GM13977 (cell line): ENCODE measurements around the gene OR52I1.

Experiments
- DNase-seq: peaks from one replicate; pipeline ENCODE4 v3.0.0; 2012; ENCODE audit warnings: low spot score
- in situ Hi-C: fragments of 300-500 bp; cut with MboI; formaldehyde crosslinking; loops from one replicate; pipeline ENCODE4 v1.12.0; 2022; ENCODE audit warnings: low sequenced_read_pairs, low pct_unique_long_range_greater_than_20kb, mixed read lengths, inconsistent platforms; ENCODE audit not compliant: unreplicated experiment
- TF ChIP-seq, protein P1 (sequence below): IDR thresholded peaks from 2 replicates; pipeline ENCODE4 v1.5.1; 2012; ENCODE audit warnings: mild to moderate bottlenecking, control low read depth; ENCODE audit not compliant: insufficient read depth; ENCODE audit errors: extremely low read depth, missing control alignments

OR52I1 gene

DNA sequence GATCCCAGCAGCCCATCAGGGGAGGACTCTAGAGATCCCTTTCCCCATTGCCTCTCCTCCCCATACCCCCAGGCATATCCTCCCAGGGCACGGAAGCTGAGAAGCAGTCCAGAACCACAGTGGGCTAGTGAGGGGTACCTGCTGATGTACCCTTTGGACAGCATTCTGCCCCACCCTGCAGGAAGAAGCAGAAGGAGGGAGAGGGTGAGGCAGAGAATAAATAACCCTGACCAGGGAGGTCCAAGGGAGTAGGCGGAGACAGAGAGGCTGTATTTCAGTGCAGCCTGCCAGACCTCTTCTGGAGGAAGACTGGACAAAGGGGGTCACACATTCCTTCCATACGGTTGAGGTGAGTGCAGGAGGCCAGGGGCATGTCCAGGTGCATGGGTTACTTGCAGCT lies 49.8 kb downstream of the OR52I1 start, which contains the start of gene OR51E1:
OR51E1 (plus strand) TSS at position 301 of the 400 bp plus-strand sequence. CDS start 8,545 bp downstream, outside the sequence.
- no peak for DNase-seq
- in situ Hi-C loops = loop anchor here (25.0 kb wide), 1 partner anchor 344 kb away; the partner anchor contains the start of gene OR51L1
- TF ChIP-seq, protein P1, sequence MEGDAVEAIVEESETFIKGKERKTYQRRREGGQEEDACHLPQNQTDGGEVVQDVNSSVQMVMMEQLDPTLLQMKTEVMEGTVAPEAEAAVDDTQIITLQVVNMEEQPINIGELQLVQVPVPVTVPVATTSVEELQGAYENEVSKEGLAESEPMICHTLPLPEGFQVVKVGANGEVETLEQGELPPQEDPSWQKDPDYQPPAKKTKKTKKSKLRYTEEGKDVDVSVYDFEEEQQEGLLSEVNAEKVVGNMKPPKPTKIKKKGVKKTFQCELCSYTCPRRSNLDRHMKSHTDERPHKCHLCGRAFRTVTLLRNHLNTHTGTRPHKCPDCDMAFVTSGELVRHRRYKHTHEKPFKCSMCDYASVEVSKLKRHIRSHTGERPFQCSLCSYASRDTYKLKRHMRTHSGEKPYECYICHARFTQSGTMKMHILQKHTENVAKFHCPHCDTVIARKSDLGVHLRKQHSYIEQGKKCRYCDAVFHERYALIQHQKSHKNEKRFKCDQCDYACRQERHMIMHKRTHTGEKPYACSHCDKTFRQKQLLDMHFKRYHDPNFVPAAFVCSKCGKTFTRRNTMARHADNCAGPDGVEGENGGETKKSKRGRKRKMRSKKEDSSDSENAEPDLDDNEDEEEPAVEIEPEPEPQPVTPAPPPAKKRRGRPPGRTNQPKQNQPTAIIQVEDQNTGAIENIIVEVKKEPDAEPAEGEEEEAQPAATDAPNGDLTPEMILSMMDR = no peak

DNA sequence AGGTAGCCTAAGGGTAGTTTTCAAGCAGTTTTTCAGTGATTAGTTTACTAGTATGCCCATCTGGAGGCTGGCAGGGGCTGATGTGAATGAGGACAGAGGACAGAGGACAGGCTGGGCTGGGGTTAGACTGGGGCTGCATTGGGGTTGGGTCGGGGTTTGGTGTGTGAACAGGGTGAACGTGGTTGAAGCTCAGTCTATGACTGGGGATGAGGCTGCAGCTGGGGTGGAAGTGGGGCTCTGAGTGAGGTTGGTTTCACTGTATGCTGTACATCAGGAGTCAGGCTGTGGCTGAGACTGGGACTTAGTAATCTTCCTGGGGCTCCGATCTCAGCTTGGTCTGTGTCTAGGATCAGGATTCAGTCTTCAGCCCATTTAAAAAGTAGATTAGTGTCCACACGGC lies 50.4 kb downstream of the OR52I1 start:
- TF ChIP-seq, protein P1 = no peak
- DNase-seq = no peak
- in situ Hi-C loops = loop anchor here (25.0 kb wide), 1 partner anchor 343 kb away; the partner anchor contains the start of gene OR51L1
